Cerebellar nuclear complex (tissue), 1 donor: ENCODE results near the gene PTGDS.

Experiments
- DNase-seq, 2 experiments: peaks; one replicate each; lab custom pipeline; 2025; lab: John Stamatoyannopoulos, UW

PTGDS gene

DNA sequence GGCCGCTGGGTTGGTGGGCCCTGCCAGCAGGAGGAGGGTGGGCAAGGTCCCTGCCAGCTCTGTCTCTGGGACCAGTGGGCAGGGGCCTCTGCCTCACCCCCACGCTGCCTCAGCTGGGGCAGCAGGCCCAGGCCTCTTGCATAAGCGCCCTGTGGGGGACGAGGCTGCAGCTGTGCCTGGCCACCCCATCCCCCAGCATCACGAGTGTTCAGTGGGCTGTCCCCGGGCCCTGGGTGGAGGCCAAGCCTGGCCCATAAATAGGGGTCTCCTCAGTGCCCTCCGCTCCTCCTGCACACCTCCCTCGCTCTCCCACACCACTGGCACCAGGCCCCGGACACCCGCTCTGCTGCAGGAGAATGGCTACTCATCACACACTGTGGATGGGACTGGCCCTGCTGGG, at the start of gene PTGDS:
TSS of gene PTGDS (plus strand) at position 282 of the 400 bp plus-strand sequence. CDS start at position 357, 75 bp downstream.
- no peak for DNase-seq

DNA sequence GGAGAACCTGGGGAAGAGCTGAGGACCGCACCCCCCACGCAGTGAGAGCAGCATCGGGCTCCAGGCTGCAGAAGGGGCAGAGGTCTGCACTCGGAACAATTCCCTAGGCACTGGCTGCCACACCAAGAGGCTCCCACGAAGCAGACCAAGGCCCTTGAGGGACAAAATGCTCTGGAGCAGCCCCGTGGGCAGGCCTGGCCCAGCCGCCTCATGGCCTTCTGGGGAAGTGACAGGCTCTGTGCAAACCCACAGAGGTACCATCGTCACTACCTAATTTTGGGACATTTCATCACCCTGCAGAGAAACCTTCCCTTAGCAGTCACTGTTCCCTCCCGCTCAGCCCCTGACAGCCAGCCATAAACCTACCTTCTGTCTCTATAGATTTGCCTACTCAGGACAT, 48.7 kb upstream of the PTGDS start:
- no peak for DNase-seq

DNA sequence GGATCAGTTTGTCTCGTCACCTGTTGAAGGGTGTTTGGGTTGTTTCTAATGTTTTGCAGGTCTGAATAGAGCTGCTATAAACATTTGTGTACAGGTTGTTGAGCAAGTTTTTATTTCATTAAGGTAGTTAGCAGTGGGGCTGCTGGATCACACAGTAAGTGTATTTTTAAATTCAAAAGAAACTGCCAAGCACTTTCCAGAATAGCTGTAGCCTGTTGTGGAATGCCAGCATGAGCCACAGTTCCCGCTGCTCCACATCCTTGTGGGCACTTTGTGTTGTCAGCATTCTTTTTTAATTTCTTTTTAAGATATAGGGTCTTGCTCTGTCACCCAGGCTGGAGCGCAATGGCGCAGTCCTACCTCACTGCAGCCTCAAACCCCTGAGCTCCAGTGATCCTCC, 47.3 kb upstream of the PTGDS start:
- DNase-seq: no peak

DNA sequence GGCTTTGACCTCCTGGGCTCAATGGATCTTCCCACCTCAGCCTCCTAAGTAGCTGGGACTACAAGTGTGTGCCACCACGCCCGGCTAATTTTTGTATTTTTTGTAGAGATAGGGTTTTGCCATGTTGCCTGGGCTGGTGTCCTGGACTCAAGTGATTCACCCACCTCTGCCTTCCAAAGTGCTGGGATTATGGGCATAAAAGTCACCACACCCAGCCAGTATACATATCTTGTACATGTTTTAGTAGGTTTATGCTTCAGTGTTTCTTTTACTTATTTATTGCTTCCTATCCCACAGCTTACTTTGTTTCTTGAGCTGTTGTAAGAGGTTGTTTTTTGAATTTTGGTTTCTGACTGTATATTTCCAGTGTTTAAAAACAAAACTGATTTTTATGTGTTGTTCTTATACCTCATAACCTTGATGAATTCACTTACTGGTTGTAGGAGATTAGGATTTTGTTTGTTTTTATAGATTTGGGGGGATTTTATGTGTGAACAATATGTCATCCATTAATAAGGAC, 45.6 kb upstream of the PTGDS start:
- no peak for DNase-seq

DNA sequence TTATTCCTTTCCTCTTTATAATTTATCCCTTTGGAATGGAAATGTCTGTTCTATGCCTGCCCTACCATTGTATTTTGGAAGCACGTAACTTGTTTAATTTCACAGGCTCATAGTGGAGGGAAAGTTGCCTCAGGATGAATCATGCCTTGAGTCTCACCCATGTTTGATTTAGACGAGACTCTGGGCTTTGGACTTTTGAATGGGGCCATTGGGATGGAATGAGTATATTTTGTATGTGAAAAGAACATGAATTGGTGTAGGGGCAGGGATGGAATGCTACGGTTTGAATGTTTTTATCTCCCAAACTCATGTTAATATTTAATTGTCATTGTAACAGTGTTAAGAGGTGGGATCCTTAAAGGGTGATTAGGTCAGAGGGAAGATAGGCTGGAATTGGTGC, 43.0 kb upstream of the PTGDS start:
- DNase-seq: no peak

DNA sequence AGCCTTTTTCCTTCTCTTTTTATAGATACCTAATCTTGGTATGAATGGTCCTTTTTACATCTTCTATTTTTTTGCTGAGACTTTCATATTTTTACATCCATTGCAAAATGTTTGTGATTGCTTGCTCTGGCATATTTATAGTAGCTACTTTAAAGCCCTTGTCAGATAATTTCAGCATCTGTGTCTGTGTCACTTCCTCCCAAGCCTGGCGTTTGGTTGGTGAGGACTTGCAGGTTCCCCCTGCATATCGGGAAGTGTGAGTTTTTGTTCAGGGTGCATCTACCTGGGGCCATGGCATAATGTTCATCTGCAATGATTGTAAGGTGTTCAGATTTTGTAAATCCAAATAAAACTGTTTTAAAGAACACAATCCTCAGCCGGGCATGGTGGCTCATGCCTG, 41.7 kb upstream of the PTGDS start:
- DNase-seq: no peak

DNA sequence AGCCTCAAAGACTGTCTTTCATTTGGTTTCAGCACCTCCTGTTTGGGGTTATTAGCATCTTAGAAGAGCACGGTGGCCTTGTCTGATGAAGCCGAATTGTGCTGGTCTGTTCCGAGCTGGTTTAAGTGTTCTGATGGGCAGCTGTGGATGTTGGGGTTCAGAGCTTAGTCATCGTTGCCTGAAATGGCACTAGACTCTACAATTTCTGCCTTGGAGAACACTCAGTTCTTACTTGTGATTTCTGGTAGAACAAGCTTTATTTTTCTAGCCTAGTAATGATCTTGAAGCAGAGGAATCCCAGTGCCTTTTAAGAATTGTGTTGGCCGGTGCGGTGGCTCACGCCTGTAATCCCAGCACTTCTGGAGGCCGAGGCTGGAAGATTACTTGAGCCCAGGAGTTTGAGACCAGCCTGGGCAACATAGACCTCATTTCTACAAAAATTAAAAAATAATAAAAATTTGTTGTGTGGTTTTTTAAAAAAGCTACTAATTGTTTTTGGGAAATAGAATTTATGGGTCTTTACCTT, 40.6 kb upstream of the PTGDS start:
- DNase-seq: no peak

DNA sequence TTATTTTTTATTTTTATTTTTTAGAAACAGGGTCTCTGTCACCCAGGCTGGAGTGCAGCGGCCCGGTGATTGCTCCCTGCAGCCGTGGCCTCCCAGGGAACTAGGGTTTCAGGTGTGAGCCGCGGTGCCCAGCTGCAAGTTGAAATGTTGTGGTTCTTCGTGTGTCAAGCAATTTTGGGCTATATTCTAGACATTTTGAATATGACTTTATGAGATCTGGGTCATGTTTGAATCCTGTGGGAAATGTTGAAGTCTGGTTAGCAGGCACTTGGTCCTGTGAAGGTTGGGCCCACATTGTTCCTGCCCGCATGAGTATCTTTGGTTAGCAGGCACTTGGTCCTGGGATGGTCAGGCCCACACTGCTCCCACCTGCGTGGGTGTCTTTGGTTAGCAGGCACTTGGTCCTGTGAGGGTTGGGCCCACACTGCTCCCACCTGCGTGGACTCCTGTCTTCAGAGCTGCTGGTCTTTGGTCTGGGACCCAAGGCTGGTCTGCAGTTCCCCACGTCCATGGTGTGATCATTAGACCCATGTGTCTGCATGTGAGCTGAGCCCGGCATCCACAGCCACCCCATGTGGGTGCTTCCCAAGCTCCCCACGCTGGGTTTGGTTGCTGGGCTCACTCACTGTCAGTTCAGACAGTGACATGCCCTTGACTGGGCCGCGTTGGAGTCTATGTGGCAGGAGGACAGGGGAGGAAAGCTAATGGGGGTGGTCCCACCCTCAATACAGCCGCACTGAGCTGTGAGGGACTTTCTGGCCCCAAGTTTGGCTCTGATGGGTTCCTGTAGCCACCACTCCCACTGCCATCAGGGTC, 39.9 kb upstream of the PTGDS start:
- DNase-seq: no peak

DNA sequence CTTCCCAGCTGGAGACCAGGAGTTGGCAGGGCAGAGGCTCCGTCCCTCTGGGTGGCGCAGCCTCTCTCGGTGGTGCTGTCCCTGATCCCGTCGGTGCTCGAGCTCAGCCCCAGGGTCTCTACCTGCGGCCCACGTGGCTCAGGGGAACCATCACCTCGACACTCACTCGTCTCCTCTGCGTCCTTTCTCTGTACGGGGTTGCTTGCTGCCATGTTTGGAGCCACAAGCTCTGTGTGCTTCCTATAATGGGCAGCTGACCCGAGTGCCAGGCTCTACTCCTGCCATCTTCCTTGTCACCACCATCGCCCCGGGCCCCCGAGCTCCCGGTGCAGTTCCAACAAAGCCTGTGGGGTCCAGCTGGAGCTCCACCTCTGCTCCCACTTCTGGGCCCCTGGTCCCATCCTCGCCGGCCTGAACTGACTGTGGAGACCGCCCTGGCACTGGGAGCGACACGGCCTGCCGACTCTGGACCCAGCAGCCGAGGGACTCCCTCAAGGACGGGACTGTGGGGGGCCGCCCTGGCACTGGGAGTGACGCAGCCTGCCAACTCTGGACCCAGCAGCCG, 37.8 kb upstream of the PTGDS start:
- DNase-seq: no peak

DNA sequence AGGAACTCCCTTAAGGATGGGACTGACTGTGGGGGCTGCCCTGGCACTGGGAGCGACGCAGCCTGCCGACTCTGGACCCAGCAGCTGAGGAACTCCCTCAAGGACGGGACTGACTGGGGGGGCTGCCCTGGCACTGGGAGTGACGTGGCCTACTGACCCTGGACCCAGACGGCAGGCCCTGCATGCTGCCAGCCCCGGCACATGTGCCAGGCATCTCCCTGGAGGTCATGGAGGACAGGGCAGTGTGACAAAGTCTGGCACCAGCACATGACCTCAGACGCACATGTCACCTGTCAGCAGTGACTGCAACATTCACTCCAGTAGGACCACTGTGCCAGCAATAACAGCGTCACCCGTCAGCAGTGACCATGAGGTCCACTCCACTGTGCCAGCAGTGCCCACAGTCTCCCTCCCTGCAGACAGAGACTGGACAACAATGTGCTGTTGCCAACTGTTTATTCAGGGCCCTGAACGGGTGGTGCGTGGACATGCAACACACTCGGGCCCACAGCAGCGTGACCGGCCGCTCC, 37.2 kb upstream of the PTGDS start:
- no peak for DNase-seq

DNA sequence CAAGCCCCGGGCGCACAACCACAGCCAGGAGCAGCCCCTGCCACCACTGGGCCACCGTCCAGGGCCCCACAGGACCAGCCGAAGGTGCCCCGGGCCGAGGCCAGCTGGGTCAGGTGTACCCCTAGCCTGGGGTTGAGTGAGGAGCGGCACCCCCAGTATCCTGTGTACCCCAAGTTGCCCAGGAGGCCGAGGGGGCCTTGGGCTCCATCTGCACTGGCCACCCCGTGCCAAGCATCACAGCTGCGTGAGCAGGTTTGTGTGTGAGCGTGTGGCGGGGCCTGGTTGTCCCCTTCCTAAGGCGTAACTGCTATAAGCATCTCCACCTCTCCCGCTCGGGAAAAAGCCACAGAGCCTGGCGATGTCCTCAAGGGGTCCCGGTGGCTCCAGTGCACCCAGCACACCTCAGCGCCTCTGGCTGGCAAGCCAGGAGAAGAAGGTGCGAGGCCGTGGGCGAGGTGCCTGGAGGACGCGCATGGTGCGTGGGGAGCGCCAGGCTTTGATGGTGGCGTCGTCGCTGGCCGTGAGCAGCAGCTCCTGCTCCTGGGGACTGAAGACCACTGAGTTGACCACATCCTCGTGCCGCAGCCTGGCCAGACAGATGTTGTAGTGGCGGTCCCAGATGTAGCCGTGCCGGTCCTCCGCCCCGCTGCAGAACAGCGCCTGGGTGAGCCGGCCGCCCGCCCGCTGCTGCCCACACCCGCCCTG, 36.6 kb upstream of the PTGDS start:
- no peak for DNase-seq

DNA sequence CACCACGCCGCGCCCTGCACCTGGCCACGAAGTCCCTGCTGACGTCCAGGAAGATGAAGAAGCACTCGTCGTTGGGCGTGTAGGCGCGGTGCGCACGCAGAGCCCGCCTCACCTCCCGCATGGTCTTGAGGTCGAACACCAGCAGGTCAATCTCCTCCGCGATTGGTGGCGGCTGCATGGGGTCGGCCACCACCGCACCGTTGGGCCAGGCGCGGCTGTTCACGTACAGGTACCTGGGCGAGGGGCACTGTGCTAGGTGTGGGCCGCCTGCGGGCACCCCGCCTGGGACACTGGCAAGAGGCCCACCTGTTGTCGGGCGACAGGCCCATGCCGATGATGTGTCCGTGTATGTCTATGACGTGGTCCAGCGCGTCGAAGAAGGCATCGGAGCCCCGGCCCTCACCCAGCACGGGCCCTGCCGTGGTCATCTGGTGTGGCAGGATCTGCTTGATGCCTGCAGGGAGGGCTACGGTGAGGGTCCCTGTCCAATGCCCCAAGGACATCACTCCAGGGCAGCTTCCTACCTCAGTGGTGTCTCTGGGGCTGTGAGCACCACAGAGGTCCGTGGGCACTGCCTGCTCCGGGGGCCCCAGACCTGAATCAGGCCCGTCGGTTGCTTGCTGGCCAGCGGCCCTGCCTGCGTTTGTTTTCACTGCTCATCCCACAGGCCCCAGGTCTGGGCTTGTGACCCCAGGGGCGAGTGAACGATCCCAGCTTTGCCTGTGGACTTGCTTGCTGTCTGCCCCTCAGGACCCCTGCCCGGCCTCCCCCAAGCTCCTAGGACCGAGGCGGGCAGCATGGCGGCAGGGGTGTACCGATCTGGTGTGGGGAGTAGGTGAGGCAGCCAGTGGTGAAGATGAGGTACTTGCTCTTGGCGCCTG, 35.8 kb upstream of the PTGDS start:
- DNase-seq: no peak

DNA sequence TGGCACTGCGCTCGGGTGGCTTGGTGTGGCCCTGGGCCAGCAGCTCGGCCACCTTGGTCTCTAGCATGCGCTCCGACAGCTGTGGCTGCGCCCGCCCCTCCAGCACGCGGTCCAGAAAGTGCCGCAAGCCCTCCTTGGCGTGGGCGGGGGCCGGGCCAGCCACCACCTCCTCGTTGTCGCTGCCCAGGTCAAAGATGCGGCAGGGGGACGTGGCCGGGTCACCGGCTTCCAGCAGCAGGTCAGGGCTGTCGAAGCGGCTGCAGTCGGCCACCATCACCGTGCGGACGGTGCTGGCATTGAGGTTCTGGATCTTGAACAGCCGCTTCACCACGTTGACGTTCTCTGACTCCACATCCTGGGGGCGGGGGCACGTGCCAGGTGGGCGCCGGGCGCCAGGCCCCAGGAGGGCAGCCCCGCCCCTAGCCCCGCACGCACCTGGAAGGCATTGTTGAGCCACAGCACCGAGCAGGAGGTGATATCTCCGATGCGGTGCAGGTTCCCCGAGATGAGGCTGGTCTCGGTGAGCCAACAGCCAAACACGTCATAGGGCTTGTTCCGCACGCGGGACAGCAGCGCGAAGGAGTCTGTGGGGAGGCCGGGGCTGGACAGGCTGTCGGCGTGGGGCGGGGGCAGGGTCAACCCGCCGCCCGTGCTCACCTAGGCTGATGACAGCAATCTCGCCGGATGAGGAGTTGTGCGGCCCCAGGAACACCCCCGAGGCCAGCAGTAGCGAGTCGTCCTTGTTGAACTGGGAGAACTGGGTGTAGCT, 35.0 kb upstream of the PTGDS start:
- DNase-seq: no peak

DNA sequence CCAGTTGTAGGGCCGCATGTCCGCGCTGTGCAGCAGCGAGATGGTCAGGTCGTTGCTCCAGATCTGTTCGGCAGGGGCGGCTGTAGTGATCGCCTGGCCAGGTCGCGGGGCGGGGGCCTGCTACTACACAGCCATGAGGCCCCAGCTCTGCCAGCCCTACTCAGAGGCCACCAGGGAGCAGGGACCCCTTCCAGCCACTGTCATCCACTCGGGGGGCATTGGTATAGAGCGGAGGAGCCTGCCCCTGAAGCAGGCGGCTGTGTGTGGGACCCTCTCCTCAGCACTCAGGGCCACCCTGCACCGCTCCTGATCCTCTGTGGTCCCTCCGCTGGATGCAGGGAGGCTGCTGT, 34.4 kb upstream of the PTGDS start:
- no peak for DNase-seq

DNA sequence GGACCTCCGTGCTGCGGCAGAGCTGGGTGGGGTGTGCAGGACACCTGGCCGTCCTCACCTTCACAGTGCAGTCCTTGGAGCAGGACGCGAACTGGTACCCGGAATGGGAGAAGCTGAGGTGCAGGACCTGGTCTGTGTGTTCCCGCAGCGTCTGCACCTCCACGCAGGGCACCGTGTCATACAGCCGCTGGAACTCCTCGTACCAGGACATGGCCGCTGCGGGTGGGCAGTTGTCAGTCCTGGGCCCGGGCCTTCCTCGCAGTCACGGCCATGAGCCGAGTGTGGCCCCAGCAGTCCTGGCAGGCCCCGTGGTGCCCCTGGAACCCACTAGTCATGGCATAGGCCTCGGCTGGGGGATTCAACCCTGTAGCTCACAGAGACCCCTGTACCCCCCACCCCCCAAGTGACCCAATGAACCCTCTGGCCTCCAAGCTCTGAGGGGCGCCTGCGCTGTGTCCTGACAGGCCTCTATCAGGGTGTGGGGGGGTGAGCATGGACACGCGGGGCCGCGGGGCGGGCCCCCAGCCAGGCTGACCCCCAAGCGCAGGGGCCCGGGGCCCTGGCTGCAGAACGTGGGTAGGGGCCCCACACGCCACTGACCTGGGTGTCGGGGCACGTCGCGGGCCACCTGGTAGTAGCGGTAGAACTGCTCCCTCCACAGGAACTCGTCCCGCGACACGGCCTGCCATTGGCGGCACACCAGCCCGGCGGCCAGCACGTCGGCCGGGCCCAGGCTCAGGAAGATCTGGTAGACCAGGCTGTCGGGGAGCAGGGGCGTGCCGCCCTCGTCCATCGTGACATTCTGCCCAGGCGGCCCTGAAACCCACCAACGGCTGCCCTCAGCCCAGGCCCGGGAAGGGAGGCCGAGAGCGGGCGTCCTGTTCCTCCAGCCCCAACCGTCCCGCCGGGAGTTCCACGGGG, 33.8 kb upstream of the PTGDS start:
- no peak for DNase-seq

DNA sequence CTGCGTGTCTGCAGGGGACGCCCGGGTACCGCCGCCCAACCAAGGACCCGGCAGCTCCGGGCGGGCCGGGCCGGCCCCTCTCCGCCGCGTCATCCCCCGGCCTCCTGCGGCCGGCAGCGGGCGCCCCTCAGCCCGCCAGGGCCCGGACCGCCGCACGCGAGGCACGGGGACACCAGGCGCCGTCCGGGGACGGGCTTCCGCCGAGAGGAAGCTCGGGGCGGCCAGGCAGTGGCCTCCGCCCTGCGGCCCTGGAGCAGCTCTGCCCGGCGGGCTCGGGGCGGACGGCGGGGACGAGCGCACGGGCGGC, 33.1 kb upstream of the PTGDS start:
- DNase-seq: no peak

DNA sequence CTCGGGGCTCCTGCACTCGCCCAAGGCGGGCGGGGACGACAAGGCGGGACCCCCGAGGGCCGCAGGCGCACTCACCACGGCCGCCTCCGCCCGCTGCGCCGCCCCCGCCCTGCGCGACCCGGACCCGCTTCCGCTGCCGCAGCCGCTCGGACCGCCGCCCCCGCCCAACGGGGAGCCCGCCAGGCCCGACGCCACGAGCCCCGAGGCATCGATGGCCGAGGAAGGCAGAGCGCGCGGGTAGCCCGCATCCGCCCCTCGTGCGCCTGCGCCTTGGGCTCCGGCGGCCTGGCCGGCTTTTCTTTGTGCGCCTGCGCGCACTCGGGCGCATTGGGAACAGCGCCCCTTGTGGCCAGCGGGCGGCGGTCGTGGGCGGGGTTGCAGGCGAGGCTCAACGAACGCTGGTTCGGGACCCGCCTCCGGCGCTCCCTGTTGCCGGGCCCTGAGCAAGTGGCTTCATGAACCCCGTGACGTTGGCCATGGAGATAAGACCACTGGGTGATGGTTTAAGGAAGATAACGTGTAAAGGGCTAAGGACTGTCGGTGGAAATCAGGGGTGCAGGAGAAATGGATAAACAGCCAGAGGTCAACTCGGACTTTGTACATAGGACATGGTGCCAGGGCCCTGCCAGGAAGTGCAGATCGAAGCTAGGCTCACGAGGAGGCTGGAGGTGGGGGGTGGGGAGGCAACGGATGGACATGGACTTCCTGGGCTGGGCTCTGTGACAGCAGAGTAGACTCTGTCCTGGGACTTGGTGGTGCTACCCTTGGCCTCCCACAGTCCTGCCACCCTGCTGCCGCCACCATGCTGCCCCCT, 32.6 kb upstream of the PTGDS start, which contains the start of the genes C8G and FBXW5:
TSS of gene C8G (plus strand) at position 725 of the 814 bp plus-strand sequence. CDS start at position 803, 78 bp downstream.
TSS of gene FBXW5 (minus strand) at position 220 of the 814 bp plus-strand sequence. CDS start 655 bp downstream, outside the sequence.
- DNase-seq: peak in 1 of 2 experiments; percentile 76

DNA sequence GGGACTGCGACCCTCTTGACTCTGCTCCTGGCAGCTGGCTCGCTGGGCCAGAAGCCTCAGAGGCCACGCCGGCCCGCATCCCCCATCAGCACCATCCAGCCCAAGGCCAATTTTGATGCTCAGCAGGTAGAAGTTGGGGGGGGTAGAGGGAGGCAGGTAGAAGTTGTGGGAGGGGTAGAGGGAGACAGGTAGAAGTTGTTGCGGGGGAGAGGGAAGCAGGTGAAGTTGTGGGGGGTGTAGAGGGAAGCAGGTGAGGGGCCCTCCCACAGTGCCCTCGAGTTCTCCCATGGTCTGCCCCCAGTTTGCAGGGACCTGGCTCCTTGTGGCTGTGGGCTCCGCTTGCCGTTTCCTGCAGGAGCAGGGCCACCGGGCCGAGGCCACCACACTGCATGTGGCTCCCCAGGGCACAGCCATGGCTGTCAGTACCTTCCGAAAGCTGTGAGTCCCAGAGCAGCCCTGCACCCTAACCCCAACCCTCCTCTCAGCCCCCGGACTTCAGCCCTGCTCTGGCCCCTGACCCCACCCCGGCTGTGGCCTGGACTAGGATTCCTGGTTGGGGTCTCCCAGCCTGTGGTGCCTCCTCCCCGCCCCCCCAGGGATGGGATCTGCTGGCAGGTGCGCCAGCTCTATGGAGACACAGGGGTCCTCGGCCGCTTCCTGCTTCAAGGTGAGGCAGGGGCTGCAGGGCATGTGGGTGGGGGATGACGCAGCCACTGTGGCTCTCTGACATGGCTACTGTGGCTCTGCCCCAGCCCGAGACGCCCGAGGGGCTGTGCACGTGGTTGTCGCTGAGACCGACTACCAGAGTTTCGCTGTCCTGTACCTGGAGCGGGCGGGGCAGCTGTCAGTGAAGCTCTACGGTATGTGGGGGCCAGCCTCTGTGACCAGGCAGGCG, 31.7 kb upstream of the PTGDS start:
- no peak for DNase-seq
